HEK293 (cell line): Measurements from ENCODE around the gene PTCHD4.

ENCODE experiments used
- CTCF ChIA-PET: fragments of 350-600 bp; formaldehyde crosslinking; extraction: SDS; loops from one replicate; lab custom pipeline; 2021; ENCODE audit warnings: antibody characterized with exemption; lab: Yijun Ruan, JAX
- POLR2A ChIA-PET: fragments of 300-600 bp; formaldehyde crosslinking; extraction: SDS; loops from one replicate; lab custom pipeline; 2020; ENCODE audit warnings: antibody characterized with exemption, inconsistent platforms; lab: Yijun Ruan, JAX
- H3K27ac ChIP-seq: fragments of 200-500 bp; sonication (Bioruptor generic); 2 replicates; pipeline ENCODE4 v1.5.1; 2014; ENCODE audit warnings: low read depth, low read length, control low read depth, inconsistent platforms; ENCODE audit errors: extremely low read depth
- H3K36me3 ChIP-seq, 2 experiments: fragments of 200-500 bp in 1 of 2; sonication (Bioruptor generic) in 1 of 2; 1 replicate in 1 of 2; 2 replicates in 1 of 2; pipeline ENCODE4 v1.5.1; 2014 to 2017; ENCODE audit warnings: inconsistent platforms in 2 of 2, low read length in 2 of 2; ENCODE audit not compliant: control insufficient read depth in 2 of 2, insufficient read depth in 1 of 2
- H3K4me1 ChIP-seq: fragments of 200-500 bp; sonication (Bioruptor generic); 2 replicates; pipeline ENCODE4 v1.5.1; 2014; ENCODE audit warnings: mild to moderate bottlenecking, low read length, inconsistent platforms; ENCODE audit not compliant: control insufficient read depth, insufficient read depth
- H3K4me3 ChIP-seq: 2 replicates; pipeline ENCODE4 v1.5.1; 2011; ENCODE audit warnings: low read depth, mild to moderate bottlenecking, control low read depth, low read length, moderate library complexity
- H3K9me3 ChIP-seq: fragments of 200-500 bp; sonication (Bioruptor generic); 2 replicates; pipeline ENCODE4 v1.5.1; 2014; ENCODE audit warnings: low read depth, low read length, inconsistent platforms; ENCODE audit not compliant: control insufficient read depth, insufficient read depth
- KLF16 ChIP-seq: fragments of 450-650 bp; formaldehyde crosslinking; IDR thresholded peaks from 2 replicates; pipeline ENCODE4 v1.5.1; 2017; ENCODE audit warnings: missing biosample characterization, missing genetic modification characterization
- MYNN ChIP-seq: fragments of 450-650 bp; formaldehyde crosslinking; IDR thresholded peaks from 2 replicates; pipeline ENCODE4 v1.5.1; 2016; ENCODE audit warnings: missing biosample characterization, missing genetic modification characterization, borderline replicate concordance
- YY1 ChIP-seq: fragments of 450-650 bp; formaldehyde crosslinking; IDR thresholded peaks from 2 replicates; pipeline ENCODE4 v1.5.1; 2018; ENCODE audit warnings: missing biosample characterization, missing genetic modification characterization
- ZBTB48 ChIP-seq: fragments of 450-650 bp; formaldehyde crosslinking; IDR thresholded peaks from 2 replicates; pipeline ENCODE4 v1.5.1; 2016; ENCODE audit warnings: missing biosample characterization, missing genetic modification characterization
- ZFP37 ChIP-seq: fragments of 450-650 bp; formaldehyde crosslinking; IDR thresholded peaks from 2 replicates; pipeline ENCODE4 v1.5.1; 2016; ENCODE audit warnings: missing biosample characterization, missing genetic modification characterization
- ZIC2 ChIP-seq: fragments of 450-650 bp; formaldehyde crosslinking; IDR thresholded peaks from 2 replicates; pipeline ENCODE4 v1.5.1; 2016; ENCODE audit warnings: missing biosample characterization, missing genetic modification characterization
- ZNF266 ChIP-seq: fragments of 450-650 bp; formaldehyde crosslinking; IDR thresholded peaks from 2 replicates; pipeline ENCODE4 v1.5.1; 2016; ENCODE audit warnings: missing biosample characterization, missing genetic modification characterization, low read depth
- ZNF391 ChIP-seq: fragments of 450-650 bp; formaldehyde crosslinking; IDR thresholded peaks from 2 replicates; pipeline ENCODE4 v1.5.1; 2016; ENCODE audit warnings: low read depth, missing biosample characterization, missing genetic modification characterization, borderline replicate concordance
- ZNF544 ChIP-seq: fragments of 450-650 bp; formaldehyde crosslinking; IDR thresholded peaks from 2 replicates; pipeline ENCODE4 v1.5.0; 2017; ENCODE audit warnings: missing biosample characterization, missing genetic modification characterization
- ZNF549 ChIP-seq: fragments of 450-650 bp; IDR thresholded peaks from 2 replicates; pipeline ENCODE4 v1.5.1; 2018; ENCODE audit warnings: missing biosample characterization, missing genetic modification characterization, mild to moderate bottlenecking, inconsistent platforms, moderate library complexity
- TF ChIP-seq, protein P1 (sequence below): fragments of 450-650 bp; formaldehyde crosslinking; IDR thresholded peaks from 2 replicates; pipeline ENCODE4 v1.5.1; 2016; ENCODE audit warnings: missing biosample characterization, missing genetic modification characterization
- TF ChIP-seq, protein P2 (sequence below): fragments of 450-650 bp; formaldehyde crosslinking; IDR thresholded peaks from 2 replicates; pipeline ENCODE4 v1.5.1; 2016; ENCODE audit warnings: missing biosample characterization, missing genetic modification characterization
- TF ChIP-seq, protein P3 (sequence below): fragments of 450-650 bp; formaldehyde crosslinking; IDR thresholded peaks from 2 replicates; pipeline ENCODE4 v1.5.1; 2016; ENCODE audit warnings: missing biosample characterization, missing genetic modification characterization

Gene PTCHD4

DNA sequence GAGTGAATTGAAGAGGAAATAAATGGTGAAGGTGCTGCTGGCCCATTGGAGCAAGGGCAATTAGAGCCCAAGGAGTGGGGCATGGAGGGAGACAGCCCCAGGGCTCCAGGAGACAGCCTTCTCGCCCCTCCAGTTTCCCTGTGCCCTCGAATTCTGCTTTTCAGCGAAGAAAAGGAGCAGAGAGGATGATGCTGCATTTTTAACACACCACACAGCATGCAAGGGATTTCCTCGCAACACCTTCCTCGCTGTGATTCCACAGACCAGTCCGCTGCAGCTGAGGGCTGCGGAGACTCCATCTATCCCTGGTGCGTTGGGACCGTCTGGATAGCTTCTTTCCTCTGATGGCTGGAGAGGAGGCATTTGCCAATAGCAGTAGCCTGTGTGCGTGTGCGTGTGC is 41.7 kb downstream of the PTCHD4 start:
- TF ChIP-seq, protein P1, sequence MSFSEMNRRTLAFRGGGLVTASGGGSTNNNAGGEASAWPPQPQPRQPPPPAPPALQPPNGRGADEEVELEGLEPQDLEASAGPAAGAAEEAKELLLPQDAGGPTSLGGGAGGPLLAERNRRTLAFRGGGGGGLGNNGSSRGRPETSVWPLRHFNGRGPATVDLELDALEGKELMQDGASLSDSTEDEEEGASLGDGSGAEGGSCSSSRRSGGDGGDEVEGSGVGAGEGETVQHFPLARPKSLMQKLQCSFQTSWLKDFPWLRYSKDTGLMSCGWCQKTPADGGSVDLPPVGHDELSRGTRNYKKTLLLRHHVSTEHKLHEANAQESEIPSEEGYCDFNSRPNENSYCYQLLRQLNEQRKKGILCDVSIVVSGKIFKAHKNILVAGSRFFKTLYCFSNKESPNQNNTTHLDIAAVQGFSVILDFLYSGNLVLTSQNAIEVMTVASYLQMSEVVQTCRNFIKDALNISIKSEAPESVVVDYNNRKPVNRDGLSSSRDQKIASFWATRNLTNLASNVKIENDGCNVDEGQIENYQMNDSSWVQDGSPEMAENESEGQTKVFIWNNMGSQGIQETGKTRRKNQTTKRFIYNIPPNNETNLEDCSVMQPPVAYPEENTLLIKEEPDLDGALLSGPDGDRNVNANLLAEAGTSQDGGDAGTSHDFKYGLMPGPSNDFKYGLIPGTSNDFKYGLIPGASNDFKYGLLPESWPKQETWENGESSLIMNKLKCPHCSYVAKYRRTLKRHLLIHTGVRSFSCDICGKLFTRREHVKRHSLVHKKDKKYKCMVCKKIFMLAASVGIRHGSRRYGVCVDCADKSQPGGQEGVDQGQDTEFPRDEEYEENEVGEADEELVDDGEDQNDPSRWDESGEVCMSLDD (tag by site-specific recombination), result no peak
- TF ChIP-seq YY1 (tag by site-specific recombination), result no peak
- no peak for TF ChIP-seq ZNF391 (tag by site-specific recombination)
- TF ChIP-seq KLF16 (tag by site-specific recombination), result no peak
- TF ChIP-seq MYNN (tag by site-specific recombination), result no peak
- no peak for TF ChIP-seq ZNF549 (tag by site-specific recombination)
- Histone ChIP-seq H3K36me3 (no peaks in the 10 kb centered on the region), H3K27ac (no peak overlapping the region), H3K9me3 (no peaks in the 10 kb centered on the region), H3K4me1 (no peaks in the 10 kb centered on the region; the same call in 1 of the 2 replicates), H3K4me3 (no peak overlapping the region)
- ChIA-PET CTCF (interaction anchor here (0.6 kb wide), 1 partner anchor 13 kb away, joined by 3 read pairs; no protein-coding TSS in a partner anchor), POLR2A (no interaction called here)

DNA sequence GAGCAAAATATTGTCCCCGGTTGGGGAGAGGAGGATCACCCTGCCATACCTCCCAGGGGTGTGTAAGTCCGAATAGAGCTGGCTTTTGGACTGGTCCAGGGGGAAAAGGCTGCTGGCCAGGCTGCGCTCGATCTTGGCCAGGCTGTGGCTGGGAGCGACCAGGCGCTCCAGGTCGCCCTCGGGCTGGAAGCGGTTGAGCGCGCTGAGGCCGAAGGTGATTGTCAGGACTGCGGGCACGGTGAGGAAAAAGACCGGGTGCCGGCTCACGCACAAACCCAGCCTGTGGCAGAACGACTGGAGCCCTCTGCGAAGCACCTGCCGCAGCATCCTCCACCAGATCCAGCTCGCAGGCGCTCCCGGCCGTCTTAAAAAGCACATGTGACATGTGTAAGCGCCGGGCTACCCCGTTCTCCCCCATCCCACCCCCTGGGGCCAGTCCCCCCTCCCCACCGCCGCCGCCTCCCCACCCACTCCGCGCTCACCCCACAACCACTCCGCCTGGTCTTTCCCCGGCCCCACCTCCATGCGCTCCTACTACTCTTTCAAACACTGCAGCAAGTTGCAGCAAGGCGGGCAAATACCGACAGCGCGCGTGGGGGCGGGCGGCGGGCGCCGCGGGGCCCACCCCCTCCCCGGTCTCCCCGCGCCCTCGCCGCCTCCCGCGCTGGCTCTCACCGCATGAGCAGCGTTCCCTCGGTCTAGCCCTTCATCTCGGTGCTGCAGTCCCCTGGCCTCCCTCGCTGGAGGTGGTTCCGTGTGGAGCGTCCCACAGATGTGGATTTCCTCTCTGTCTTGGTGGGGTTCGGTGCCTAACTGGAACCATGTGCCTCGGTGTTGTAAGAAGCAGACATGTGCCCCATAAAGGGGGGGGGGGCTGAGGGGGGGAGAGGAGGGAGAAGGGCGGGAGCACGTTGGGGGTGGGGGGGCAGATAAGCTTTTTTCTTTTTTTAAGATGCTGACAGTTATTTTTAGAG is 42.4 kb downstream of the PTCHD4 start:
- Histone ChIP-seq H3K4me1 (no peaks in the 10 kb centered on the region; the same call in 1 of the 2 replicates), H3K9me3 (no peaks in the 10 kb centered on the region), H3K4me3 (peak overlapping the region; percentile 49), H3K36me3 (no peaks in the 10 kb centered on the region), H3K27ac (no peak overlapping the region)
- ChIA-PET CTCF (interaction anchor here (0.7 to 0.9 kb wide), 2 partner anchors 12 to 17 kb away, joined by 3 read pairs; no protein-coding TSS in a partner anchor), POLR2A (no interaction called here)
- TF ChIP-seq ZIC2 (tag by site-specific recombination) (0 out of 2 replicates have a peak, but pooled peaks have one; percentile 14), ZNF266 (tag by site-specific recombination) (no peak), ZBTB48 (tag by site-specific recombination) (no peak), ZNF544 (tag by site-specific recombination) (no peak), ZFP37 (tag by site-specific recombination) (no peak), KLF16 (tag by site-specific recombination) (no peak)
- TF ChIP-seq, protein P2, sequence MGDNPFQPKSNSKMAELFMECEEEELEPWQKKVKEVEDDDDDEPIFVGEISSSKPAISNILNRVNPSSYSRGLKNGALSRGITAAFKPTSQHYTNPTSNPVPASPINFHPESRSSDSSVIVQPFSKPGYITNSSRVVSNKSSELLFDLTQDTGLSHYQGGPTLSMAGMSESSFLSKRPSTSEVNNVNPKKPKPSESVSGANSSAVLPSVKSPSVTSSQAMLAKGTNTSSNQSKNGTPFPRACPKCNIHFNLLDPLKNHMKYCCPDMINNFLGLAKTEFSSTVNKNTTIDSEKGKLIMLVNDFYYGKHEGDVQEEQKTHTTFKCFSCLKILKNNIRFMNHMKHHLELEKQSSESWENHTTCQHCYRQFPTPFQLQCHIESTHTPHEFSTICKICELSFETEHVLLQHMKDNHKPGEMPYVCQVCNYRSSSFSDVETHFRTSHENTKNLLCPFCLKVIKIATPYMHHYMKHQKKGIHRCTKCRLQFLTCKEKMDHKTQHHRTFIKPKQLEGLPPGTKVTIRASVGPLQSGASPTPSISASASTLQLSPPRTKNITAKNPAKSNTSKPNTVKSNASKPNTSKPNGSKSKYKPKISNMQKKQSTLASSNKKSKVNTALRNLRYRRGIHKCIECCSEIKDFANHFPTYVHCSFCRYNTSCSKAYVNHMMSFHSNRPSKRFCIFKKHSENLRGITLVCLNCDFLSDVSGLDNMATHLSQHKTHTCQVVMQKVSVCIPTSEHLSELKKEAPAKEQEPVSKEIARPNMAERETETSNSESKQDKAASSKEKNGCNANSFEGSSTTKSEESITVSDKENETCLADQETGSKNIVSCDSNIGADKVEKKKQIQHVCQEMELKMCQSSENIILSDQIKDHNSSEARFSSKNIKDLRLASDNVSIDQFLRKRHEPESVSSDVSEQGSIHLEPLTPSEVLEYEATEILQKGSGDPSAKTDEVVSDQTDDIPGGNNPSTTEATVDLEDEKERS (tag by site-specific recombination), result no peak
- TF ChIP-seq, protein P3, sequence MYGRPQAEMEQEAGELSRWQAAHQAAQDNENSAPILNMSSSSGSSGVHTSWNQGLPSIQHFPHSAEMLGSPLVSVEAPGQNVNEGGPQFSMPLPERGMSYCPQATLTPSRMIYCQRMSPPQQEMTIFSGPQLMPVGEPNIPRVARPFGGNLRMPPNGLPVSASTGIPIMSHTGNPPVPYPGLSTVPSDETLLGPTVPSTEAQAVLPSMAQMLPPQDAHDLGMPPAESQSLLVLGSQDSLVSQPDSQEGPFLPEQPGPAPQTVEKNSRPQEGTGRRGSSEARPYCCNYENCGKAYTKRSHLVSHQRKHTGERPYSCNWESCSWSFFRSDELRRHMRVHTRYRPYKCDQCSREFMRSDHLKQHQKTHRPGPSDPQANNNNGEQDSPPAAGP (tag by site-specific recombination), result no peak
